ENCODE results near the gene ZRANB1. TPM values are rescaled to one million over a fixed set of nuclear protein-coding genes. Genes with fewer than 3 reads are reported as not detected.
A peak's percentile ranks its signal among the peaks of the same experiment; 100 is the strongest.

Gene ZRANB1
- total RNA-seq, 1 experiment from 2014 or later, result 12.5 TPM

- peak overlapping the region; percentile 80 for H3K4me3 Mint-ChIP-seq (ENCODE audit: low read depth, unreplicated experiment)
- no peaks in the 10 kb centered on the region for H3K27me3 Mint-ChIP-seq (ENCODE audit: unreplicated experiment)
- H3K9me3 Mint-ChIP-seq (ENCODE audit: low read depth, unreplicated experiment), result no peaks in the 10 kb centered on the region
- BruUV-seq (replicated peaks), result no TSS peak
- H3K36me3 Mint-ChIP-seq (ENCODE audit: insufficient read depth, unreplicated experiment), result peaks cover 30% of the 10 kb centered on the region
- no peak overlapping the region for H3K27ac Mint-ChIP-seq (ENCODE audit: unreplicated experiment)
- TF ChIP-seq, protein P1, sequence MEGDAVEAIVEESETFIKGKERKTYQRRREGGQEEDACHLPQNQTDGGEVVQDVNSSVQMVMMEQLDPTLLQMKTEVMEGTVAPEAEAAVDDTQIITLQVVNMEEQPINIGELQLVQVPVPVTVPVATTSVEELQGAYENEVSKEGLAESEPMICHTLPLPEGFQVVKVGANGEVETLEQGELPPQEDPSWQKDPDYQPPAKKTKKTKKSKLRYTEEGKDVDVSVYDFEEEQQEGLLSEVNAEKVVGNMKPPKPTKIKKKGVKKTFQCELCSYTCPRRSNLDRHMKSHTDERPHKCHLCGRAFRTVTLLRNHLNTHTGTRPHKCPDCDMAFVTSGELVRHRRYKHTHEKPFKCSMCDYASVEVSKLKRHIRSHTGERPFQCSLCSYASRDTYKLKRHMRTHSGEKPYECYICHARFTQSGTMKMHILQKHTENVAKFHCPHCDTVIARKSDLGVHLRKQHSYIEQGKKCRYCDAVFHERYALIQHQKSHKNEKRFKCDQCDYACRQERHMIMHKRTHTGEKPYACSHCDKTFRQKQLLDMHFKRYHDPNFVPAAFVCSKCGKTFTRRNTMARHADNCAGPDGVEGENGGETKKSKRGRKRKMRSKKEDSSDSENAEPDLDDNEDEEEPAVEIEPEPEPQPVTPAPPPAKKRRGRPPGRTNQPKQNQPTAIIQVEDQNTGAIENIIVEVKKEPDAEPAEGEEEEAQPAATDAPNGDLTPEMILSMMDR (IDR thresholded peaks at IDR 0.05; ENCODE audit: unreplicated experiment), result no peak
- H3K4me1 Mint-ChIP-seq (ENCODE audit: low read depth, unreplicated experiment), result peaks cover 8% of the 10 kb centered on the region
- intact Hi-C loops (cut with micrococcal nuclease; ENCODE audit: unreplicated experiment), result loop anchor here (5.0 kb wide), 1 partner anchor 117 kb away; the partner anchor contains the start of gene ABRAXAS2
- CTCF ChIA-PET, result no interaction called here
- no peak for DNase-seq
These were observed 23.0 kb upstream of the ZRANB1 start for GRCh38 chr10:124918906-124919305.

DNA sequence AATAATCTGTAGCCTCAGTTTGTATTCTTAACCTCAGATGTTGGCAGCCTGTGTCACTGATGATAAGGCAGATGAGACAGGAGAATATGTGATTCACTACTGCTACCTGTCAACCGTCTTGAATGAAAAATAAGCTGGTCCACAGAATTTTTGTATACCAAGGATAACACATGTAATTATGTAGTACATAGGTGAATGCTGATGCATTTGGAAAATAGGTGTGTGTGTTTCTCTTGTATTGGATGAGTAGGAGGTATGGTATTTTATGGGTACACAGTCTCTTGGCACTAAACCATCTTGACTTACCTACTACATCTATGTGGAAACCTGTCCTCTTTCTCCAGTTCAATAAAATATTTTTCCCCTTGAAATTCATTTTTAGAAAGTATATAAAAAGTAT is 20.7 kb upstream of the ZRANB1 start:
- peaks cover 26% of the 10 kb centered on the region for H3K36me3 Mint-ChIP-seq (ENCODE audit: insufficient read depth, unreplicated experiment)
- TF ChIP-seq, protein P1 (IDR thresholded peaks at IDR 0.05; ENCODE audit: unreplicated experiment), result no peak
- intact Hi-C loops (cut with micrococcal nuclease; ENCODE audit: unreplicated experiment), result no loop called here

DNA sequence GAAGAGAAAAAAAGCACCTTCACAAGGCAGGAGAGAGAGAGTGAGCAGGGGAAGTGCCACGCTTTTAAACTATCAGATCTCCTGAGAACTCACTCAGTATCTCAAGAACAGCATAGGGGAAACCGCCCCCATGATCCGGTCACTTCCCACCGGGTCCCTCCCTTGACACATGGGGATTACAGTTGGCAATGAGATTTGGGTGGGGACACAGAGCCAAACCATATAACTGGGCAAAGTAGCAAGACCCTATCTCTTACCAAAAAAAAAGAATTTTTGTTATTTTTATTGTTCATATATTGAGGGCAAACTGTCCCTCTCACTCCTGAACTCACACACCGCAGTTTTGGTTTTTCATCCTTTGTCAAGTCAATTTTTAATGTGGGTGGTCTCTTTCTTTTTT is 18.2 kb upstream of the ZRANB1 start:
- Mint-ChIP-seq H3K36me3 (ENCODE audit: insufficient read depth, unreplicated experiment) (peaks cover 8% of the 10 kb centered on the region), H3K27ac (ENCODE audit: unreplicated experiment) (no peak overlapping the region), H3K27me3 (ENCODE audit: unreplicated experiment) (no peaks in the 10 kb centered on the region), H3K4me1 (ENCODE audit: low read depth, unreplicated experiment) (peaks cover 8% of the 10 kb centered on the region), H3K9me3 (ENCODE audit: low read depth, unreplicated experiment) (no peaks in the 10 kb centered on the region), H3K4me3 (ENCODE audit: low read depth, unreplicated experiment) (no peak overlapping the region)
- TF ChIP-seq, protein P1 (IDR thresholded peaks at IDR 0.05; ENCODE audit: unreplicated experiment), result no peak
- BruUV-seq (replicated peaks), result no TSS peak
- CTCF ChIA-PET, result no interaction called here
- intact Hi-C loops (cut with micrococcal nuclease; ENCODE audit: unreplicated experiment), result no loop called here
- no peak for DNase-seq

More for the DNA sequence above, 20.7 kb upstream of the ZRANB1 start:
- no peaks in the 10 kb centered on the region for H3K27me3 Mint-ChIP-seq (ENCODE audit: unreplicated experiment)
- CTCF ChIA-PET, result no interaction called here
- no peaks in the 10 kb centered on the region for H3K9me3 Mint-ChIP-seq (ENCODE audit: low read depth, unreplicated experiment)
- H3K4me3 Mint-ChIP-seq (ENCODE audit: low read depth, unreplicated experiment), result no peak overlapping the region
- H3K27ac Mint-ChIP-seq (ENCODE audit: unreplicated experiment), result no peak overlapping the region
- DNase-seq, result no peak
- BruUV-seq (replicated peaks), result no TSS peak
- H3K4me1 Mint-ChIP-seq (ENCODE audit: low read depth, unreplicated experiment), result peaks cover 8% of the 10 kb centered on the region

- CTCF ChIA-PET, result interaction anchor here (0.6 kb wide), 2 partner anchors 83 to 145 kb away, joined by 3 to 4 read pairs; no protein-coding TSS in a partner anchor
- no peak for DNase-seq
- H3K36me3 Mint-ChIP-seq (ENCODE audit: insufficient read depth, unreplicated experiment), result peaks cover 9% of the 10 kb centered on the region
- BruUV-seq (replicated peaks), result no TSS peak
- no peaks in the 10 kb centered on the region for H3K27me3 Mint-ChIP-seq (ENCODE audit: unreplicated experiment)
- H3K4me3 Mint-ChIP-seq (ENCODE audit: low read depth, unreplicated experiment), result no peak overlapping the region
- H3K4me1 Mint-ChIP-seq (ENCODE audit: low read depth, unreplicated experiment), result no peaks in the 10 kb centered on the region
- no peaks in the 10 kb centered on the region for H3K9me3 Mint-ChIP-seq (ENCODE audit: low read depth, unreplicated experiment)
- no peak overlapping the region for H3K27ac Mint-ChIP-seq (ENCODE audit: unreplicated experiment)
- intact Hi-C loops (cut with micrococcal nuclease; ENCODE audit: unreplicated experiment), result no loop called here
- TF ChIP-seq, protein P1 (IDR thresholded peaks at IDR 0.05; ENCODE audit: unreplicated experiment), result no peak
These were observed 15.4 kb upstream of the ZRANB1 start for GRCh38 chr10:124926548-124926947.
